Astrocyte (in vitro differentiated cells and primary cell): ENCODE measurements around the gene GSTCD. TPM values are rescaled to one million over a fixed set of nuclear protein-coding genes. Genes with fewer than 3 reads are reported as not detected.

Source experiments
- DNase-seq: peaks from one replicate; pipeline ENCODE4 v3.0.0-alpha.2; 2010; ENCODE audit warnings: low read depth
- FAIRE-seq: peaks from 2 replicates; lab custom pipeline; 2011; peaks lifted over from hg19 to GRCh38; lab: Jason Lieb, UNC
- H2AFZ ChIP-seq: 2 replicates; pipeline ENCODE4 v1.6.0; 2012; ENCODE audit warnings: low read depth, low read length, inconsistent platforms
- H3K27ac ChIP-seq: 2 replicates; pipeline ENCODE4 v1.5.1; 2011; ENCODE audit warnings: low read depth, low read length, inconsistent platforms
- H3K27me3 ChIP-seq: 2 replicates; pipeline ENCODE4 v1.6.0; 2011; ENCODE audit warnings: low read length, inconsistent platforms; ENCODE audit not compliant: insufficient read depth
- H3K36me3 ChIP-seq: 2 replicates; pipeline ENCODE4 v1.5.1; 2011; ENCODE audit warnings: low read length, inconsistent platforms; ENCODE audit not compliant: insufficient read depth
- H3K4me1 ChIP-seq: 2 replicates; pipeline ENCODE4 v1.5.1; 2011; ENCODE audit warnings: low read length, inconsistent platforms; ENCODE audit not compliant: insufficient read depth
- H3K4me2 ChIP-seq: 2 replicates; pipeline ENCODE4 v1.6.0; 2012; ENCODE audit warnings: low read length, inconsistent platforms
- H3K4me3 ChIP-seq: 2 replicates; pipeline ENCODE4 v1.5.1; 2011; ENCODE audit warnings: low read depth, mild to moderate bottlenecking, low read length, inconsistent platforms; ENCODE audit not compliant: insufficient read depth
- H3K79me2 ChIP-seq: 2 replicates; pipeline ENCODE4 v1.6.0; 2012; ENCODE audit warnings: mild to moderate bottlenecking, low read length, inconsistent platforms; ENCODE audit not compliant: insufficient read depth
- H3K9ac ChIP-seq: 2 replicates; pipeline ENCODE4 v1.6.0; 2012; ENCODE audit warnings: mild to moderate bottlenecking, low read length, inconsistent platforms
- H3K9me3 ChIP-seq: 2 replicates; pipeline ENCODE4 v1.5.1; 2012; ENCODE audit warnings: low read depth, mild to moderate bottlenecking, low read length, inconsistent platforms; ENCODE audit not compliant: insufficient read depth
- H4K20me1 ChIP-seq: 2 replicates; pipeline ENCODE4 v1.6.0; 2012; ENCODE audit warnings: low read length, inconsistent platforms; ENCODE audit not compliant: insufficient read depth
- H3K27ac Mint-ChIP-seq: one replicate; pipeline ENCODE4 v1.8.0; 2021; ENCODE audit warnings: mild to moderate bottlenecking, mixed read lengths; ENCODE audit not compliant: unreplicated experiment
- H3K27me3 Mint-ChIP-seq: one replicate; pipeline ENCODE4 v1.8.0; 2021; ENCODE audit warnings: low read depth, mixed read lengths; ENCODE audit not compliant: unreplicated experiment
- H3K36me3 Mint-ChIP-seq: one replicate; pipeline ENCODE4 v1.8.0; 2021; ENCODE audit warnings: low read depth, mixed read lengths; ENCODE audit not compliant: unreplicated experiment
- H3K4me1 Mint-ChIP-seq: one replicate; pipeline ENCODE4 v1.8.0; 2021; ENCODE audit warnings: low read depth, mixed read lengths; ENCODE audit not compliant: unreplicated experiment
- H3K4me3 Mint-ChIP-seq: one replicate; pipeline ENCODE4 v1.8.0; 2021; ENCODE audit warnings: mild to moderate bottlenecking, moderate library complexity, mixed read lengths; ENCODE audit not compliant: unreplicated experiment
- H3K9me3 Mint-ChIP-seq: one replicate; pipeline ENCODE4 v1.8.0; 2021; ENCODE audit warnings: mild to moderate bottlenecking, mixed read lengths; ENCODE audit not compliant: unreplicated experiment
- EZH2 ChIP-seq: IDR thresholded peaks from 2 replicates; pipeline ENCODE4 v1.6.1; 2012; ENCODE audit warnings: mild to moderate bottlenecking, low read length, inconsistent platforms; ENCODE audit not compliant: insufficient read depth
- total RNA-seq: library from RNA; stranded (reverse); gene quantifications from 2 replicates; pipeline ENCODE4 v1.2.1, GENCODE V29; 2021
- TF ChIP-seq, protein P1 (sequence below): IDR thresholded peaks from 2 replicates; pipeline ENCODE4 v1.5.1; 2011; ENCODE audit warnings: low read depth, mild to moderate bottlenecking, inconsistent platforms, low read length, moderate library complexity; ENCODE audit not compliant: insufficient read depth

GSTCD gene
- total RNA-seq, 1 donor from 2014 or later = 12.3 TPM

DNA sequence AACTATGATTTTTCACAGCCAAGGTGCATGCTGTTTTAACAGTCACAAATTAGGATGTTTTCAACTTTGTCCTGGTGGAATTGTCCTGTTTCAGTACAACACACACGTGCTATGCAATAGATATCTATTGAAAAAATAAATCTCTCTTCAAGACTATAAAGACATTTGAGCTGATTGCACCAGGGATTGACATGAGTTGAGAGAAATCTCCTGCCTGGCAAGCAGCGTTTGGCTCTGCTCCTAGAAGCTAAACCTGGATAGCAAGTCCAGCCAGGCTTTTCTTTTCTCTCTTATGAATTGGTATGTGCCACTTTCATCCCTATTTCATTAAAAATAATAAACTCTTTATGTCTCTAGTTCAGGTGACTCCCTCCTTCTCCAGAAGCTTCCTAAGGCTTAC, 170.1 kb downstream of the GSTCD start:
- FAIRE-seq (no peak), DNase-seq (no peak)
- Histone ChIP-seq H3K27me3 (no peaks in the 10 kb centered on the region), H3K9ac (no peak overlapping the region), H4K20me1 (no peaks in the 10 kb centered on the region), H3K4me2 (no peak overlapping the region), H3K79me2 (no peaks in the 10 kb centered on the region), H3K4me3 (no peak overlapping the region), H3K36me3 (no peaks in the 10 kb centered on the region), H3K27ac (no peak overlapping the region), H2AFZ (no peak overlapping the region), H3K9me3 (no peaks in the 10 kb centered on the region), H3K4me1 (no peaks in the 10 kb centered on the region)
- TF ChIP-seq, protein P1, sequence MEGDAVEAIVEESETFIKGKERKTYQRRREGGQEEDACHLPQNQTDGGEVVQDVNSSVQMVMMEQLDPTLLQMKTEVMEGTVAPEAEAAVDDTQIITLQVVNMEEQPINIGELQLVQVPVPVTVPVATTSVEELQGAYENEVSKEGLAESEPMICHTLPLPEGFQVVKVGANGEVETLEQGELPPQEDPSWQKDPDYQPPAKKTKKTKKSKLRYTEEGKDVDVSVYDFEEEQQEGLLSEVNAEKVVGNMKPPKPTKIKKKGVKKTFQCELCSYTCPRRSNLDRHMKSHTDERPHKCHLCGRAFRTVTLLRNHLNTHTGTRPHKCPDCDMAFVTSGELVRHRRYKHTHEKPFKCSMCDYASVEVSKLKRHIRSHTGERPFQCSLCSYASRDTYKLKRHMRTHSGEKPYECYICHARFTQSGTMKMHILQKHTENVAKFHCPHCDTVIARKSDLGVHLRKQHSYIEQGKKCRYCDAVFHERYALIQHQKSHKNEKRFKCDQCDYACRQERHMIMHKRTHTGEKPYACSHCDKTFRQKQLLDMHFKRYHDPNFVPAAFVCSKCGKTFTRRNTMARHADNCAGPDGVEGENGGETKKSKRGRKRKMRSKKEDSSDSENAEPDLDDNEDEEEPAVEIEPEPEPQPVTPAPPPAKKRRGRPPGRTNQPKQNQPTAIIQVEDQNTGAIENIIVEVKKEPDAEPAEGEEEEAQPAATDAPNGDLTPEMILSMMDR = no peak
- TF ChIP-seq EZH2 = no peak
- no peak overlapping the region for H3K27ac Mint-ChIP-seq
- H3K36me3 Mint-ChIP-seq = no peaks in the 10 kb centered on the region
- no peaks in the 10 kb centered on the region for H3K4me1 Mint-ChIP-seq
- H3K4me3 Mint-ChIP-seq = no peak overlapping the region
- H3K9me3 Mint-ChIP-seq = peaks cover 4% of the 10 kb centered on the region
- peaks cover 8% of the 10 kb centered on the region for H3K27me3 Mint-ChIP-seq

DNA sequence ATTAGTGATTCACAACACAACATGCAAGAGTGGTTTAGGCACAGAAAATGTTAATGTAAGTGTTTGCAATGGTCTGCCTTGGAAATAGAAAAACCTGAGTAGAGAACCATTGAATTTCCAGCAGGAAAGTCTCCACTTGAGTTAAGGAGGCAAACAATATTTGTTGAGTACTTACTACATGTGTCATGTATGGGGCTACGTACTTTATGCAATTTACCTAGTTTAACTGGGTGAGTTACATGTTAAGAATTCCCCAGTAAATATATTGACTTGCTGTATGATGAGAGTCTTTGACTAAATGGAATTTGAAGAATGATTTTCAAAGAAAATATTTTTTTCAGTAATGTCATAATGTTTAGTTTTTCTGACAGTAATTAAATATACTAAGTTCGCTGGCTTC, 178.9 kb downstream of the GSTCD start:
- no peaks in the 10 kb centered on the region for H3K4me1 Mint-ChIP-seq
- FAIRE-seq = no peak

More for the DNA sequence above, 178.9 kb downstream of the GSTCD start:
- no peak overlapping the region for H3K27ac ChIP-seq
- H3K4me2 ChIP-seq = no peak overlapping the region
- peaks cover 22% of the 10 kb centered on the region for H3K27me3 ChIP-seq
- H3K79me2 ChIP-seq = no peaks in the 10 kb centered on the region
- no peak overlapping the region for H2AFZ ChIP-seq
- no peak overlapping the region for H3K9ac ChIP-seq
- H4K20me1 ChIP-seq = no peaks in the 10 kb centered on the region
- no peaks in the 10 kb centered on the region for H3K4me1 ChIP-seq
- H3K9me3 ChIP-seq = no peaks in the 10 kb centered on the region
- no peak overlapping the region for H3K27ac Mint-ChIP-seq
- no peak overlapping the region for H3K4me3 ChIP-seq
- H3K27me3 Mint-ChIP-seq = peaks cover 29% of the 10 kb centered on the region
- no peak for DNase-seq
- TF ChIP-seq EZH2 = no peak
- TF ChIP-seq, protein P1 = no peak
- no peaks in the 10 kb centered on the region for H3K36me3 ChIP-seq
- no peak overlapping the region for H3K4me3 Mint-ChIP-seq
- H3K36me3 Mint-ChIP-seq = no peaks in the 10 kb centered on the region
- no peaks in the 10 kb centered on the region for H3K9me3 Mint-ChIP-seq
